Measurements from ENCODE around the gene SPO11. TPM values are rescaled to one million over a fixed set of nuclear protein-coding genes. Genes with fewer than 3 reads are reported as not detected.

Gene SPO11
- total and polyA plus RNA-seq, 2 experiments from 2014 or later = not detected

- WGBS, 2 experiments (ENCODE audit: low coverage in 1 of 2, low lambda C conversion rate in 2 of 2, missing lambda C conversion rate in 2 of 2) = 92 to 100% methylated on average over 1 of the region's 1 CpG
Observed at GRCh38 chr20:57332105-57333089, 2.8 kb downstream of the SPO11 start.

GRCh38 chr20:57335392-57335791 is 5.8 kb downstream of the SPO11 start:
- WGBS, 2 experiments (ENCODE audit: low coverage in 1 of 2, low lambda C conversion rate in 2 of 2, missing lambda C conversion rate in 2 of 2) = 59 to 61% methylated on average over 2 of the region's 2 CpGs
- Histone ChIP-seq H3F3A (ENCODE audit: insufficient read depth) (no peaks in the 10 kb centered on the region), H3K79me2 (ENCODE audit: insufficient read depth) (no peaks in the 10 kb centered on the region), H3K4me3 (no peak overlapping the region), H3K36me3 (ENCODE audit: low read depth) (no peaks in the 10 kb centered on the region), H3K4me1 (ENCODE audit: insufficient read depth) (no peaks in the 10 kb centered on the region), H2AFZ (no peak overlapping the region), H3K9ac (no peak overlapping the region), H3K9me2 (ENCODE audit: insufficient read depth) (no peaks in the 10 kb centered on the region), H3K4me2 (ENCODE audit: unreplicated experiment) (no peak overlapping the region), H3K27ac (no peak overlapping the region), H4K20me1 (ENCODE audit: insufficient read depth) (no peaks in the 10 kb centered on the region), H3K9me3 (ENCODE audit: low read depth) (no peaks in the 10 kb centered on the region), H3K27me3 (replicated peaks; ENCODE audit: insufficient read depth) (peaks cover 45% of the 10 kb centered on the region)
- in situ Hi-C loops (cut with MboI) = no loop called here
- DNase-seq = peak; percentile 39
- TF ChIP-seq EZH2 (IDR thresholded peaks at IDR 0.05; ENCODE audit: insufficient read depth, poor library complexity, severe bottlenecking) (no peak), EZH2phosphoT487 (IDR thresholded peaks at IDR 0.05; ENCODE audit: insufficient read depth, low read depth) (no peak)

More at GRCh38 chr20:57332105-57333089, 2.8 kb downstream of the SPO11 start:
- no peaks in the 10 kb centered on the region for H3K9me3 ChIP-seq (ENCODE audit: low read depth)
- no peaks in the 10 kb centered on the region for H3K9me2 ChIP-seq (ENCODE audit: insufficient read depth)
- H3K9ac ChIP-seq = no peak overlapping the region
- TF ChIP-seq EZH2phosphoT487 (IDR thresholded peaks at IDR 0.05; ENCODE audit: insufficient read depth, low read depth) (no peak), EZH2 (IDR thresholded peaks at IDR 0.05; ENCODE audit: insufficient read depth, poor library complexity, severe bottlenecking) (no peak)
- H4K20me1 ChIP-seq (ENCODE audit: insufficient read depth) = no peaks in the 10 kb centered on the region
- in situ Hi-C loops (cut with MboI) = no loop called here
- DNase-seq = no peak
- no peaks in the 10 kb centered on the region for H3K4me1 ChIP-seq (ENCODE audit: insufficient read depth)
- H3K79me2 ChIP-seq (ENCODE audit: insufficient read depth) = no peaks in the 10 kb centered on the region
- no peak overlapping the region for H3K4me2 ChIP-seq (ENCODE audit: unreplicated experiment)
- peaks cover 47% of the 10 kb centered on the region for H3K27me3 ChIP-seq (replicated peaks; ENCODE audit: insufficient read depth)
- no peaks in the 10 kb centered on the region for H3K36me3 ChIP-seq (ENCODE audit: low read depth)
- no peak overlapping the region for H2AFZ ChIP-seq
- no peaks in the 10 kb centered on the region for H3F3A ChIP-seq (ENCODE audit: insufficient read depth)
- H3K4me3 ChIP-seq = no peak overlapping the region
- H3K27ac ChIP-seq = no peak overlapping the region

- DNase-seq = no peak
- Histone ChIP-seq H3K36me3 (ENCODE audit: low read depth) (no peaks in the 10 kb centered on the region), H3K79me2 (ENCODE audit: insufficient read depth) (no peaks in the 10 kb centered on the region), H3K4me2 (ENCODE audit: unreplicated experiment) (no peak overlapping the region), H3K4me3 (no peak overlapping the region), H2AFZ (no peak overlapping the region), H4K20me1 (ENCODE audit: insufficient read depth) (no peaks in the 10 kb centered on the region), H3K4me1 (ENCODE audit: insufficient read depth) (peaks cover 7% of the 10 kb centered on the region), H3K9me2 (ENCODE audit: insufficient read depth) (no peaks in the 10 kb centered on the region), H3K9ac (no peak overlapping the region), H3K9me3 (ENCODE audit: low read depth) (no peaks in the 10 kb centered on the region), H3K27ac (no peak overlapping the region), H3F3A (ENCODE audit: insufficient read depth) (peaks cover 5% of the 10 kb centered on the region), H3K27me3 (replicated peaks; ENCODE audit: insufficient read depth) (peaks cover 14% of the 10 kb centered on the region; the same call in 1 of the 2 replicates)
- 91 to 94% methylated on average over 2 of the region's 2 CpGs for WGBS, 2 experiments (ENCODE audit: low coverage in 1 of 2, low lambda C conversion rate in 2 of 2, missing lambda C conversion rate in 2 of 2)
- no peak for TF ChIP-seq EZH2phosphoT487 (IDR thresholded peaks at IDR 0.05; ENCODE audit: insufficient read depth, low read depth)
- TF ChIP-seq EZH2 (IDR thresholded peaks at IDR 0.05; ENCODE audit: insufficient read depth, poor library complexity, severe bottlenecking) = no peak
- in situ Hi-C loops (cut with MboI) = loop anchor here (5.0 kb wide), 1 partner anchor 254 kb away; no protein-coding TSS in a partner anchor
Observed at GRCh38 chr20:57341663-57342062, 12.1 kb downstream of the SPO11 start.

GRCh38 chr20:57342829-57343228 is 13.2 kb downstream of the SPO11 start:
- Histone ChIP-seq H3K4me2 (ENCODE audit: unreplicated experiment) (no peak overlapping the region), H2AFZ (no peak overlapping the region), H3K36me3 (ENCODE audit: low read depth) (no peaks in the 10 kb centered on the region), H3F3A (ENCODE audit: insufficient read depth) (peaks cover 17% of the 10 kb centered on the region), H4K20me1 (ENCODE audit: insufficient read depth) (no peaks in the 10 kb centered on the region), H3K27me3 (replicated peaks; ENCODE audit: insufficient read depth) (peaks cover 9% of the 10 kb centered on the region; the same call in 1 of the 2 replicates), H3K9me2 (ENCODE audit: insufficient read depth) (no peaks in the 10 kb centered on the region), H3K9ac (no peak overlapping the region), H3K9me3 (ENCODE audit: low read depth) (no peaks in the 10 kb centered on the region), H3K27ac (no peak overlapping the region), H3K79me2 (ENCODE audit: insufficient read depth) (no peaks in the 10 kb centered on the region), H3K4me1 (ENCODE audit: insufficient read depth) (peaks cover 14% of the 10 kb centered on the region), H3K4me3 (no peak overlapping the region)
- in situ Hi-C loops (cut with MboI) = loop anchor here (5.0 kb wide), 1 partner anchor 256 kb away; no protein-coding TSS in a partner anchor
- TF ChIP-seq EZH2phosphoT487 (IDR thresholded peaks at IDR 0.05; ENCODE audit: insufficient read depth, low read depth) (0 out of 2 replicates have a peak, but pooled peaks have one; percentile 53), EZH2 (IDR thresholded peaks at IDR 0.05; ENCODE audit: insufficient read depth, poor library complexity, severe bottlenecking) (no peak)
- WGBS, 2 experiments (ENCODE audit: low coverage in 1 of 2, low lambda C conversion rate in 2 of 2, missing lambda C conversion rate in 2 of 2) = 7% methylated on average over 2 of the region's 2 CpGs
- peak; percentile 78 for DNase-seq
